ENCODE measurements around the gene IRF3.

IRF3 gene, protein sequence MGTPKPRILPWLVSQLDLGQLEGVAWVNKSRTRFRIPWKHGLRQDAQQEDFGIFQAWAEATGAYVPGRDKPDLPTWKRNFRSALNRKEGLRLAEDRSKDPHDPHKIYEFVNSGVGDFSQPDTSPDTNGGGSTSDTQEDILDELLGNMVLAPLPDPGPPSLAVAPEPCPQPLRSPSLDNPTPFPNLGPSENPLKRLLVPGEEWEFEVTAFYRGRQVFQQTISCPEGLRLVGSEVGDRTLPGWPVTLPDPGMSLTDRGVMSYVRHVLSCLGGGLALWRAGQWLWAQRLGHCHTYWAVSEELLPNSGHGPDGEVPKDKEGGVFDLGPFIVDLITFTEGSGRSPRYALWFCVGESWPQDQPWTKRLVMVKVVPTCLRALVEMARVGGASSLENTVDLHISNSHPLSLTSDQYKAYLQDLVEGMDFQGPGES

GRCh38 chr19:49665351-49666119 is at the start of gene IRF3, which contains the start of gene BCL2L12:
IRF3 (minus strand) TSS chr19:49665857; CDS start chr19:49664838, 1,019 bp downstream.
BCL2L12 (plus strand) TSS chr19:49665933; CDS start chr19:49666693, 760 bp downstream.
- DNase-seq (ENCODE audit: low read depth) = peak; percentile 96

- no peak for DNase-seq (ENCODE audit: low read depth)
These were observed 47.7 kb upstream of the IRF3 start for GRCh38 chr19:49713236-49713845.

DNA sequence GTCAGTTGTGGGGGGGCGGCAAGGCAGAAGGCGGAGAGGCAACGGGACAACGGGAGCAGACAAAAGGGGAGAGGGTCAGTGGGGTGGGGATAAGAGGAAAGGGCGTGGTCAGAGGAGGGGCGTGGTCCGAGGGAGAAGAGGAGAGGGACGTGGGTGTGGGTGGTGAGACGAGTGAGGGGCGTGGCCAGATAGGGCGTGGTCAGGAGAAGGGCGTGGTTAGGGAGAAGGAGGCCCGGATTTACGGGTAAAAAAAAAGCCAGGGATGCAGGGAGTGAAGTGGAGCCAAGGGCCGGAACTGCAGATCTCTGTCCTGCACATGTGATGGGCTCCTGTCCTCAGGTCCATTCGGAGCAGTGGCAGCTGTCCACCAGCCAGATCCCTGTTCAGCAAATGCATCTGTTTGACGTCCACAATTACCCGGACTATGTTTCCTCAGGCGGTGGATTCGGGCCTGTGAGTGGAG is 46.8 kb upstream of the IRF3 start:
- no peak for DNase-seq (ENCODE audit: low read depth)

GRCh38 chr19:49710372-49710951 is 44.8 kb upstream of the IRF3 start:
- no peak for DNase-seq (ENCODE audit: low read depth)

DNA sequence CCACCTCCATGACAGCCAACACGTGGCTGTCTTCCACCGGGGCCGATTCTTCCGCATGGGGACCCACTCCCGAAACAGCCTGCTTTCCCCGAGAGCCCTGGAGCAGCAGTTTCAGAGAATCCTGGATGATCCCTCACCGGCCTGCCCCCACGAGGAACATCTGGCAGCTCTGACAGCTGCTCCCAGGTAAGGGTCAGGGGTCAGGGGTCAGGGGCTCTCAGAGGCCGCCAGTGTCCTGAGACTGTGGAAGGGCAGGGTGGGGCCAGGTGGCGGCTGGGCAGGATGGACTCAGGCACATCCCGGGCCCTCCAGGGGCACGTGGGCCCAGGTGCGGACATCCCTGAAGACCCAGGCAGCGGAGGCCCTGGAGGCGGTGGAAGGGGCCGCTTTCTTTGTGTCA is 40.3 kb upstream of the IRF3 start:
- no peak for DNase-seq (ENCODE audit: low read depth)

DNA sequence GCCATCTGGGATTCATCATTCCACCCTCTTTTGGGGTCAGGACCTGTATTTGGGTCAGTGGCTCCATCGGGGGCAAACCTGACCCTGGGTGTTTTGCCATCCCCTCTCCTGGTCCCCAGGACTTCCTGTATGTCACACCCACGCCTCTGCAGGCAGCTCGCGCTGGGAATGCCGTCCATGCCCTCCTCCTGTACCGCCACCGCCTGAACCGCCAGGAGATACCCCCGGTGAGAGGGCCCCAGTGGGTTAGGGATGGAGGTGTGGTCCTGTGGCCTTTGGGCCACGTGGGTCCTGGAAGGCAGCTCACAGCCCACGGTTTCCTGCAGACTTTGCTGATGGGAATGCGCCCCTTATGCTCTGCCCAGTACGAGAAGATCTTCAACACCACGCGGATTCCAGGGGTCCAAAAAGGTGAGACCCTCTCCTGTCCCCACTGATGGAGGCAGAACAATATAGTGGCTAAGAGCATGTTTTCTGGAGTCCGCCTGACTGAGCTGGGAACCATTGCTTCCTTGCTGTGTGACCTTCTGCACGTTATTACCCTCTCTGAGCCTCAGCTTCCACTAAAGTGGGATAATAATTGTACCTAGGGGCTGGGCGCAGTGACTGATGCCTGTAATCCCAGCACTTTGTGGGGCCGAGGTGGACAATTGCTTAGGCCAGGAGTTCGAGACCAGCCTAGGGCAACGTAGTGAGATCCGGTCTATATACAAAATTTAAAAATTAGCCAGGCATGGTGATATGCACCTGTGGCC is 39.4 kb upstream of the IRF3 start:
- no peak for DNase-seq (ENCODE audit: low read depth)

GRCh38 chr19:49701271-49701786 is 35.7 kb upstream of the IRF3 start:
- no peak for DNase-seq (ENCODE audit: low read depth)

DNA sequence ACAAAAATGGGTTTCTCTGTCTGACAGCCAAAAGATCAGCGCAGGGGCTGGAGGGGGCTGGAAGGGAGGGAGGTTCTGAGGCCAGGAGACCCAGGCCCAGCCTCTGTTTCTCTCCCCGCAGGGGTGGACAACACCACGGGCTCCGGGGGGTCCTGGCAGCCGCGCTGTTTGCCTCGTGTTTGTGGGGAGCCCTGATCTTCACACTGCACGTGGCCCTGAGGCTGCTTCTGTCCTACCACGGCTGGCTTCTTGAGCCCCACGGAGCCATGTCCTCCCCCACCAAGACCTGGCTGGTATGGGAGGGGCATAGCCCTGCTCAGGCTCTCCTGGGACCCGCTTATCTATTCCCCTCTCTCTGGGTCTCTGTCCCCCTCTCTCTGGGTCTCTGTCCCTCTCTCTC is 34.9 kb upstream of the IRF3 start:
- DNase-seq (ENCODE audit: low read depth) = no peak

DNA sequence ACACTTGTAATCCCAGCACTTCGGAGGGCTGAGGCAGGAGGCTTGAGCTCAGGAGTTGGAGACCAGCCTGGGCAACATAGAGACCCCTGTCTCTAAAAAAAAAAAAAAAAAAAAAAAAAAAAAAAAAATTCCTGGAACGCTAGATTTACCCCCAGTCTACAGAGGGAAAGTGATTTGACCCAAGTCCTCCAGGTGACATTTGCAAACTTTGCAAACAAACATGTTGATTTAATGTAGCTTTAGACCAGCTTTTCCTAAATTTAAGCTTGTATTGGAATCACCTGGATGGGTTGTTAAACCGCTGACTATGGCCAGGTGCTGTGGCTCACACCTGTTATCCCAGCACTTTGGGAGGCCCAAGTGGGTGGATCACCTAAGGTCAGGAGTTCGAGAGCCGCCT is 33.7 kb upstream of the IRF3 start:
- no peak for DNase-seq (ENCODE audit: low read depth)

DNA sequence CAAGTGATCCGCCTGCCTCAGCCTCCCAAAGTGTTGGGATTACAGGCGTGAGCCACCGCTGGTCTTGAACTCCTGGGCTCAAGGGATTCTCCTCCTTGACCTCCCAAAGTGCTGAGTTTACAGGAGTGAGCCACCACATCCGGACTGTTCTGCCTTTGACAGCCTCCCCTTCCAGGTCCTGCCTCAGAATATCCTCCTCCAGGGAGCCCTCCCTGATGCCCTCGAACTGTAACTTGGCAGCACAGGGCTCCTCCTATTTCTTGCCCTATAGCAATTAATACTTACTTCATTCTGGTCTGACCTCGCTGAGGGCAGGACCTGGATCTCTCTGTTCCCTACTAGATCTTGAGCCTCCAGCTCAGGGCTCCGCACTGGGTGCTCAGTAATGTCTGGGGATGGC is 31.2 kb upstream of the IRF3 start:
- DNase-seq (ENCODE audit: low read depth) = no peak

- no peak for DNase-seq (ENCODE audit: low read depth)
These were observed 30.5 kb upstream of the IRF3 start for GRCh38 chr19:49696115-49696514.

DNA sequence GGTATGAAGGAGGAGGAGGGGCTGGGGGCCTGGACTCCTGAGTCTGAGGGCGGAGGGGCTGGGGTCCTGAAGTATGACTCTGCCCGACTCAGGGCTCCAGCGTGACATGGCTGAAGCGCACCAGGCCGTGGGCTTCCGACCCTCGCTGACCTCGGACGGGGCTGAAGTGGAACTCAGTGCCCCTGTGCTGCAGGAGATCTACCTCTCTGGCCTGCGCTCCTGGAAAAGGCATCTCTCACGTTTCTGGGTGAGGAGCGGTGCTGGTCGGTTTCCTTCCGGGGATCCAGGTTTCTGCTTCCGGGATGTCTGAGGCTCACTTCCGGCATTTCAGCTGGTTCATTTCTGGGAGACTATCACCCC is 26.5 kb upstream of the IRF3 start:
- DNase-seq (ENCODE audit: low read depth) = no peak

GRCh38 chr19:49691243-49692146 is 25.8 kb upstream of the IRF3 start:
- DNase-seq (ENCODE audit: low read depth) = no peak

- no peak for DNase-seq (ENCODE audit: low read depth)
These were observed 25.1 kb upstream of the IRF3 start, which contains the start of gene CPT1C for GRCh38 chr19:49690656-49691242. CPT1C (plus strand) TSS chr19:49691116; CDS start chr19:49692253, 1,137 bp downstream.

- DNase-seq (ENCODE audit: low read depth) = no peak
These were observed 24.5 kb upstream of the IRF3 start for GRCh38 chr19:49690079-49690655.

GRCh38 chr19:49689133-49690078 is 23.7 kb upstream of the IRF3 start, which contains the start of gene ADM5:
ADM5 (plus strand) TSS chr19:49689594; CDS start chr19:49689838, 244 bp downstream.
- DNase-seq (ENCODE audit: low read depth) = no peak

- no peak for DNase-seq (ENCODE audit: low read depth)
These were observed 23.0 kb upstream of the IRF3 start for GRCh38 chr19:49688531-49689132.

Measured in stimulated activated CD8-positive, alpha-beta memory T cell treated with anti-CD3 and anti-CD28 coated beads, Interleukin-15, amount 100 ng/mL, for 24 hours (primary cell).